ACC112 (cell line): ENCODE measurements around the gene PGLYRP4.

Experiments
- H2AFZ ChIP-seq: fragments of 200-600 bp; sonication (generic); one replicate; pipeline ENCODE4 v1.6.0; 2017; ENCODE audit warnings: antibody characterized with exemption, low read length; ENCODE audit not compliant: unreplicated experiment
- H3K27ac ChIP-seq: fragments of 200-600 bp; sonication (generic); 2 replicates; pipeline ENCODE4 v1.5.1; 2014; ENCODE audit warnings: low read depth, mild to moderate bottlenecking, antibody characterized with exemption, low read length, moderate library complexity
- H3K27me3 ChIP-seq: fragments of 200-600 bp; sonication (generic); 2 replicates; pipeline ENCODE4 v1.6.1; 2014; ENCODE audit warnings: mild to moderate bottlenecking, antibody characterized with exemption, low read length, moderate library complexity, mixed read lengths; ENCODE audit not compliant: insufficient read depth
- H3K36me3 ChIP-seq: fragments of 200-600 bp; sonication (generic); 2 replicates; pipeline ENCODE4 v1.6.1; 2016; ENCODE audit warnings: mild to moderate bottlenecking, antibody characterized with exemption, low read length, moderate library complexity, mixed read lengths; ENCODE audit not compliant: insufficient read depth
- H3K4me1 ChIP-seq: fragments of 200-600 bp; sonication (generic); one replicate; pipeline ENCODE4 v1.6.1; 2016; ENCODE audit warnings: low read length, mixed read lengths; ENCODE audit not compliant: insufficient read depth, unreplicated experiment, control insufficient read depth
- H3K4me3 ChIP-seq: fragments of 200-600 bp; sonication (generic); 2 replicates; pipeline ENCODE4 v1.5.1; 2014; ENCODE audit warnings: mild to moderate bottlenecking, low read depth, low read length
- H3K79me2 ChIP-seq: fragments of 200-600 bp; sonication (generic); one replicate; pipeline ENCODE4 v1.6.0; 2016; ENCODE audit warnings: low read length; ENCODE audit not compliant: control insufficient read depth, unreplicated experiment, insufficient read depth

The PGLYRP4 gene

GRCh38 chr1:153390938-153391710, 42.5 kb upstream of the PGLYRP4 start, which contains the start of gene S100A8:
Gene S100A8 (minus strand): TSS chr1:153391073. CDS start chr1:153390535, 538 bp downstream.
- Histone ChIP-seq H2AFZ (no peak within 1 kb of the TSS), H3K27ac (no peak within 1 kb of the TSS), H3K4me3 (no peak within 1 kb of the TSS), H3K27me3 (peaks cover 59% of the 10 kb centered on the region), H3K79me2 (no peaks in the 10 kb centered on the region), H3K4me1 (no peaks in the 10 kb centered on the region), H3K36me3 (no peaks in the 10 kb centered on the region)

- Histone ChIP-seq H3K4me3 (no peak overlapping the region), H3K79me2 (no peaks in the 10 kb centered on the region), H3K27me3 (peaks cover 59% of the 10 kb centered on the region), H2AFZ (no peak overlapping the region), H3K4me1 (no peaks in the 10 kb centered on the region), H3K27ac (no peak overlapping the region), H3K36me3 (no peaks in the 10 kb centered on the region)
Measured at GRCh38 chr1:153389973-153390879, 41.6 kb upstream of the PGLYRP4 start.

GRCh38 chr1:153389401-153389800, 40.8 kb upstream of the PGLYRP4 start:
- no peaks in the 10 kb centered on the region for H3K4me1 ChIP-seq
- H3K27ac ChIP-seq, result no peak overlapping the region
- H3K36me3 ChIP-seq, result no peaks in the 10 kb centered on the region
- H3K79me2 ChIP-seq, result no peaks in the 10 kb centered on the region
- H3K27me3 ChIP-seq, result peaks cover 60% of the 10 kb centered on the region
- no peak overlapping the region for H2AFZ ChIP-seq
- no peak overlapping the region for H3K4me3 ChIP-seq

- H2AFZ ChIP-seq, result no peak overlapping the region
- H3K27me3 ChIP-seq, result peaks cover 58% of the 10 kb centered on the region
- H3K79me2 ChIP-seq, result no peaks in the 10 kb centered on the region
- H3K36me3 ChIP-seq, result no peaks in the 10 kb centered on the region
- H3K27ac ChIP-seq, result no peak overlapping the region
- no peak overlapping the region for H3K4me3 ChIP-seq
- no peaks in the 10 kb centered on the region for H3K4me1 ChIP-seq
Measured at GRCh38 chr1:153387785-153388184, 39.1 kb upstream of the PGLYRP4 start.

- H3K27me3 ChIP-seq, result peaks cover 55% of the 10 kb centered on the region
- H3K27ac ChIP-seq, result no peak overlapping the region
- H2AFZ ChIP-seq, result no peak overlapping the region
- no peaks in the 10 kb centered on the region for H3K36me3 ChIP-seq
- no peaks in the 10 kb centered on the region for H3K79me2 ChIP-seq
- no peak overlapping the region for H3K4me3 ChIP-seq
- H3K4me1 ChIP-seq, result no peaks in the 10 kb centered on the region
Measured at GRCh38 chr1:153387001-153387400, 38.4 kb upstream of the PGLYRP4 start.

- no peaks in the 10 kb centered on the region for H3K4me1 ChIP-seq
- H3K4me3 ChIP-seq, result no peak overlapping the region
- H3K79me2 ChIP-seq, result no peaks in the 10 kb centered on the region
- no peak overlapping the region for H2AFZ ChIP-seq
- H3K36me3 ChIP-seq, result no peaks in the 10 kb centered on the region
- no peak overlapping the region for H3K27ac ChIP-seq
- H3K27me3 ChIP-seq, result peaks cover 50% of the 10 kb centered on the region
Measured at GRCh38 chr1:153386500-153386901, 37.9 kb upstream of the PGLYRP4 start.

- peaks cover 41% of the 10 kb centered on the region for H3K27me3 ChIP-seq
- H3K79me2 ChIP-seq, result no peaks in the 10 kb centered on the region
- H3K4me3 ChIP-seq, result no peak overlapping the region
- H3K4me1 ChIP-seq, result no peaks in the 10 kb centered on the region
- no peak overlapping the region for H3K27ac ChIP-seq
- H2AFZ ChIP-seq, result no peak overlapping the region
- no peaks in the 10 kb centered on the region for H3K36me3 ChIP-seq
Measured at GRCh38 chr1:153384958-153385580, 36.4 kb upstream of the PGLYRP4 start.

GRCh38 chr1:153380711-153381110, 32.1 kb upstream of the PGLYRP4 start:
- Histone ChIP-seq H3K27me3 (peaks cover 46% of the 10 kb centered on the region), H3K4me3 (no peak overlapping the region), H3K4me1 (no peaks in the 10 kb centered on the region), H3K79me2 (no peaks in the 10 kb centered on the region), H3K27ac (no peak overlapping the region), H3K36me3 (no peaks in the 10 kb centered on the region), H2AFZ (no peak overlapping the region)

GRCh38 chr1:153379591-153379990, 30.9 kb upstream of the PGLYRP4 start:
- no peak overlapping the region for H2AFZ ChIP-seq

GRCh38 chr1:153375511-153375910, 26.9 kb upstream of the PGLYRP4 start, which contains the start of gene S100A12:
Gene S100A12 (minus strand): TSS chr1:153375621. CDS start chr1:153374592, 1,029 bp downstream.
- no peak within 1 kb of the TSS for H2AFZ ChIP-seq
- peaks cover 56% of the 10 kb centered on the region for H3K27me3 ChIP-seq

More at GRCh38 chr1:153379591-153379990, 30.9 kb upstream of the PGLYRP4 start:
- H3K79me2 ChIP-seq, result no peaks in the 10 kb centered on the region
- no peaks in the 10 kb centered on the region for H3K36me3 ChIP-seq
- no peaks in the 10 kb centered on the region for H3K4me1 ChIP-seq
- no peak overlapping the region for H3K27ac ChIP-seq
- H3K27me3 ChIP-seq, result peaks cover 36% of the 10 kb centered on the region; the same call in 1 of the 2 replicates
- H3K4me3 ChIP-seq, result no peak overlapping the region

More at GRCh38 chr1:153375511-153375910, 26.9 kb upstream of the PGLYRP4 start, which contains the start of gene S100A12:
- H3K4me1 ChIP-seq, result no peaks in the 10 kb centered on the region
- no peaks in the 10 kb centered on the region for H3K79me2 ChIP-seq
- H3K27ac ChIP-seq, result no peak within 1 kb of the TSS
- H3K4me3 ChIP-seq, result no peak within 1 kb of the TSS
- H3K36me3 ChIP-seq, result no peaks in the 10 kb centered on the region
